Daoy (cell line): ENCODE measurements around the gene PCNT. TPM values are rescaled to one million over a fixed set of nuclear protein-coding genes. Genes with fewer than 3 reads are reported as not detected.

Experiments
- DNase-seq: peaks from one replicate; pipeline ENCODE4 v3.0.0-alpha.2; 2015; ENCODE audit warnings: low read depth
- total RNA-seq: library from RNA; depleted of rRNA; stranded (reverse); fragments of >200 nt; shearing (Covaris generic); gene quantifications from 2 replicates; pipeline ENCODE4 v1.2.3, GENCODE V29; 2014

PCNT gene
- total RNA-seq, 1 experiment from 2014 or later: 20.4 TPM

DNA sequence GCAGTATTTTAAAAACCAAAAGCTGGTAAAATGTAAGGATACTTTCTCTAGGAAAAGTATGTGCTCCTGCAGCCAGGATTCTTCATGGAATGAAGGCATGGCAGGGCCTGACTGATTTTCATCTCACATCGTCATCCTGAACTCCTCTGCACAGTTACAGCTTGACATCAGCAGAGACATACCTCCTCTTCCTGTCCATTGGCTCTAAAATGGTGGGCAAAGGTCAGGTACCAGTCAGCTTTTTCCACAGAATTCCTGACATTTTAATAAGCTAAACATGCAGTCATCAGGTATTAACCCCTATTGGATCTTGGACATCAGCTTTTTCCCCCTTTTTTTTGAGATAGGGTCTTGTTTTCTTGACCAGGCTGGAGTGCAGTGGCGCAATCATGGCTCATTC is 5.8 kb downstream of the PCNT start:
- no peak for DNase-seq

GRCh38 chr21:46334351-46335140 is 10.6 kb downstream of the PCNT start:
- no peak for DNase-seq

DNA sequence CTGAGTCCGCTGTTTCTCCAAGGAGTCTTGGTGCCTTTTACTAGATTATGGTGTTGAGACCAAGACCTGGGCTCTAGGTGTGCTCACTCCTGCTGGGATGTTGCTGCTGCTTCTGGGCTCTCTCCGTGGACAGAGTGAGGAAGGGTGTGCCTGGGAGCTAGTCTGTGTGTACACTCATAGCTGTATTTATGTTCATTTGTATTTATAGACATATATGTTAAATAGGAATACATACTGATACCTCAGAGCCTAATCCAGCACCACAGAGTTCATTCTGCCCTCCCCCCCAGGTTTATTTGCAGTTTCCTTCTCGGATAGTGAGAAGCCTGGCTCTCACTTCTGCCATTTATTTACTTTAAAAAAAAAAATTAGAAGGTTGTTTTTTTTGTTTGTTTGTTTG is 12.6 kb downstream of the PCNT start:
- DNase-seq: no peak

DNA sequence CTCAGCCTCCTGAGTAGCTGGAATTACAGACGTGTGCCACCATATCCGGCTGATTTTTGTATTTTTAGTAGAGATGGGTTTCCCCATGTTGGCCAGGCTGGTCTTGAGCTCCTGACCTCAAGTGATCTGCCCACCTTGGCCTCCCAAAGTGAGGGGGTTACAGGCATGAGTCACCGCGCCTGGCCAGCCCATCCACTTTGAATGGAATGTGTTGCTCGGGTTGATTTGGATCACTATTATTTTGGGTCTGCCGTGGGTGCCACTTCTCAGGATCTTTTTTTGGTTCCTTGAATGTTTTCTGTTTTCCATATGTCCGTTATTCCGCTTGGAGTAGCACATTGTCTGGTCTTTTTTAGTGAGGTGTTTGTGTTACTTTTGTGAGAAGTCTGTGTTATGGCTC is 17.0 kb downstream of the PCNT start:
- no peak for DNase-seq

DNA sequence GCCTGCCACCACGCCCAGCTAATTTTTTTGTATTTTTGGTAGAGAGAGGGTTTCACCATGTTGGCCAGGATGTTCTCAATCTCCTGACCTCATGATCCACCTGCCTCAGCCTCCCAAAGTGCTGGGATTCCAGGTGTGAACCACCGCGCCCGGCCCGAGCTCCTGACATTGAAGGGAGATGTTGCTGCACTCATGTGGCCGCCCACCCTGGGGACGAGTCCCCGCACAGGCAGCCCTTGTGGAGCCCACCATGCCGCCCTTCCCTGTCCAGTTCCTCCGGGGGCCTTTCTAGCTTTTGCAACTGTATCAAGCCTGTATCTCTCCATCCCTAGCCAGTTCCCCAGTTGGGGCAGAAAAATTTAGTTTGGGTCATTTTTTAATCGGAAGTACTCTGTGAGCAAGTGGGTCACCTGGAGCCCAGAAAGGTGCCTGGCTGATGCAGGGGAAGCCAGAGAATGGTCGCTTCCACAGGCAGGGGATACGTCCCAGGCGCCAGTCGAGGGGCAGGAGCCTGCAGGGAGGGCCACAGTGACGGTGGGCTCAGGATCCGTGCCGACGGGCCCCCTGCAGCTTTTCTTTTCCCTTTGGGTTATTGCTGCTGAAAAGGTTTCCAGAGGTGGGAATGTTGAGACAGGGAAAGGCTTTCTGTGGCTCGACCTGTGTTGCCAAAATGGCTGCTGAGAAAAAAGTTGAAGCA is 20.4 kb downstream of the PCNT start:
- no peak for DNase-seq

- DNase-seq: no peak
Observed at GRCh38 chr21:46345861-46346260, 21.9 kb downstream of the PCNT start.

DNA sequence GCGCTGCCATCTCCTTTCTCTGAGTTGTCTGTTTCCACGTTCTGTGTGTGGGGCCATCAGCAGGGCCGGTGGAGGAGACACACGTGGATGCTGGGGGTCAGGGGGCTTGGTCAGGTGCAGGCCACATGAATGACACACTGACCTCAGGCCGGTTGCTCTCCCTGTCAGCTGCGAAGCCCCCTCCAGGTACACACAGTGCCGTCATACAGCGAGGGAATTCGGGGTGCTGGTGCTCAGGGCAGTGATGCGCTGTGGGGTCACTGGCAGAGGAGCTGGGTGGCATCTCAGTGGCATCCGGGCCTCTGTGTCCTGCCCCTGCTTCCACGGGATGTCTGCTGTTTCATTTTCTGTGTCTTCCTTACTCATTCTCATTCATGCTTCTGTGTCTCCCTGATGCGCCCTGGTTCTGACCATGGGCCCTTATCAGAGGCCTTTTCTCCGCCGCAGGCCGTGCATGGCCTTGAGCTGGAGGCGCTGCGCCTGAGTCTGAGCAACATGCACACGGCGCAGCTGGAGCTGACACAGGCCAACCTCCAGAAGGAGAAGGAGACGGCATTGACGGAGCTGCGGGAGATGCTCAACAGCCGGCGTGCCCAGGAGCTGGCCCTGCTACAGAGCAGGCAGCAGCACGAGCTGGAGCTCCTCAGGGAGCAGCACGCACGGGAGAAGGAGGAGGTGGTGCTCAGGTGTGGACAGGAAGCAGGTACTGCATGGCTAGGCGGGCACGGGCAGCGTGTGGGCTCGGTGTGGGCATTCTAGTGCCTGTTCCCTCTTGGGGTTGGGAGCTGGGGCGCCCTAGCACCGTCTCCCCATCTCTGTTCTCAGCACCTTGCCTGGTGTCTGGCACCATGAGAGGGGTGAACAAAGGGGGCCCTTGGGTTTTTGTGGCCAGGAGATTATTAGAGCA is 22.6 kb downstream of the PCNT start:
- DNase-seq: no peak

DNA sequence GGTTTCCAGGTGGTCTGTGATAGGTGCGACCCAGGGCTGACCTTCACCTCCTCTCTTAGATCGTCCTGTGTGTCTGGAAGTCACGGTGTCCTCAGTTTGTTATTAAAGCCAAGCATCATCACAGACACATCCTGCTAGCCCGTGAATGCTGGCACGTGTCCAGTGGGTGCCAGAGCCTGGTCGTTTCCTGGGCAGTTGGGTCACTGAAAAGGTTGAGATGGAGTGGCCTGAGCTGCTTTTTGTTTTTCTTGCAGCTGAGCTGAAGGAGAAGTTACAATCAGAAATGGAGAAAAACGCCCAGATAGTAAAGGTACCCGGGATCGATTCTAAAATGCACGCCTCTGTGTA is 23.2 kb downstream of the PCNT start:
- no peak for DNase-seq

DNA sequence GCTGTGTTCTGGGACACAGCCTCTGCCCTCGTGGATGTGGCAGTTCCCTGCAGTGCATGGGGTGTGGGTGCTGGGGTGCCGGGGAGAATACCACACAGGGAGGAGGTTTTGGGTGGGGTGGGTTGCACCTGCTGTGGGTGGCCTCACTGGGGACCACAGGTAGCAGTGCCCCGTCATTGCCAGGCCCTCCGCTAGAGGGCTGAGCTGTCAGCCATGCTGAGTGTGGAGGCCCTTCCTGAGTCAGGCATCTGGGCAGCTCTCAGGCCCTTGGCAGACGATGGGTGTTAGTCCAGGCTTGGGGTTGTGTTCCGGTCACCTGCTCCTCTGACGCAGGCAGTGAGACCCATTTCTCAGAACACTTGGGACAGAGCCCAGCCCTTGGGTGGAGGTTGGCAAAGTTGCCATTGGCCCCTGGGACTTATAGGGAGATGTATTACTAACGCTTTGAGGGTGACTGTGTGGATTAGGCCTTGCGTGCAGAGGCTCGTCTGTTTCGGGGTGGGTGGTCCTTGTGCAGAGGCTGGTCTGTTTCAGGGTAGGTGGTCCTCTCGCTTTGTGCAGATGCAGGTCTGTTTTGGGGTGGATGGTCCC is 23.9 kb downstream of the PCNT start:
- DNase-seq: peak; percentile 32

GRCh38 chr21:46349134-46349760 is 25.3 kb downstream of the PCNT start:
- no peak for DNase-seq

GRCh38 chr21:46350571-46350970 is 26.6 kb downstream of the PCNT start:
- DNase-seq: no peak

- no peak for DNase-seq
Observed at GRCh38 chr21:46350981-46351380, 27.0 kb downstream of the PCNT start.

GRCh38 chr21:46351476-46352163 is 27.7 kb downstream of the PCNT start:
- no peak for DNase-seq

DNA sequence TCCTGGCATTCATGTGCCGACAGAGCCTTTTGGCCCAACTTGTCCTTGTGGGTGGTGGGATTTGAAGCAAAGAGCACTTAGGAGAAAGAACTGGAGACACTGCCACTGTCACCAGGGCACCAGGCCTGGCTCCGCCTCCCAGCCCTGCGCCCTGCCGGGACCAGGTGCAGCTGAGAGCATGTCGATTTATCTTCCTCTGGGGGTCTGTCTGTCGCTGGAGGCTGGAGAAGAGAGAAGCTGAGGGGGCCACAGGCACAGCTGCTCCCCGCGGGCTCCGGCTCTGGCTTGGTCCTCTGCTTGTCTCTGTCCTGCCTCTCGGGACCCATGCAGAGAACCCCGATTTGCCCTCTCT is 28.2 kb downstream of the PCNT start:
- DNase-seq: no peak

DNA sequence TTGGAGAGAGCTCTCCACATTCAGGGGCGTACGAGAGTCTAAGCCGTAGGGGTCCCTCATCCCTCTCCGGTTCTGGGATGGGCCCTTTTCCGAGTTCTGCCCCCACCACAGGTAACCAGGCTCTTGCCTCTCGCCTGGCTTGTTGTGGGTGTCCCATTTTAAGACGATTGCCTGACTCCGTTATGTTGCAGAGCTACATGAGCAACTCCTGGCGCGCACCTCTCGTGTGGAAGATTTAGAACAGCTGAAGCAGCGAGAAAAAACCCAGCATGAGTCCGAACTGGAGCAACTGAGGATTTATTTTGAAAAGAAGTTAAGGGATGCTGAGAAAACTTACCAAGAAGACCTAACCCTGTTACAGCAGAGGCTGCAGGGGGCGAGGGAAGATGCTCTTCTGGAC is 29.0 kb downstream of the PCNT start:
- no peak for DNase-seq

DNA sequence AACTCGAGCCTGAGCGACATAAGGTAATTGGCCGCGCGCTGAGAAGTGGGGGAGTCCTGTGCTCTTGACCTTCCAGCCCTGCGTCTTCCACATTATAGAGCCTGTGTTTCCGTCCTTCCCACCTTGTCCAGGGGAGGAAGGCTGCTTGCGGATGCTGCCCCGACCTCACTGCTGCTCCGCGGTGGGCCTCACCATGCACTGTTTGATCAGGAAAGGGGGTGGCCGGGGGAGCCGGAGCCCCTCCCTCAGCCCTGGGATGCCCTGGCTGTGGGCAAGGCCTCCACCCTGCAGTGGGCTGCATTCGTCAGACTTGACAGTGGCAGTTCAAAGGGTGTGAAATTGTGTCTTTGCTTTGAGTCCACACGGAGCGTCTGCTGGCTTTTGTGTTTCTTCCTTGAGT is 30.1 kb downstream of the PCNT start:
- no peak for DNase-seq

DNA sequence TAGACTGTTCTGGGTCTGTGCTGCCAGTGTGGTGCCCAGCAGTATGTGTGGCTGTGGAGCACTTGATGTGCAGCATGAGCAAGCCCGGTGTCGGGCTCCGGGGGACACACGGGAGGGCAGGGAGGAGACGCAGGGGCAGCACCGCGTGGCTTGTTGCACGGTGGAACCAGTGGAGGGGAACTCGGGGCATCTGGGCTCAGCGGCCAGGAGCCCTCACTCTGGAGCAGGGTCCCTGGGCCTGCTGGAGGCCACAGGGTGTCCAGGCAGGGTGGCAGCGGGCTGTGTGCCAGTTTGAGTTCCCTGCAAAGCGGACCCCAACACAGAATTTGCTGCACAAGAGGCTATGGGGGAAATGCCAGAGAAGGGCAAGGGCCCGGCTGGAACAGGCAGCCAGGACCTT is 30.6 kb downstream of the PCNT start:
- DNase-seq: no peak

- DNase-seq: no peak
Observed at GRCh38 chr21:46355161-46356004, 31.4 kb downstream of the PCNT start.

DNA sequence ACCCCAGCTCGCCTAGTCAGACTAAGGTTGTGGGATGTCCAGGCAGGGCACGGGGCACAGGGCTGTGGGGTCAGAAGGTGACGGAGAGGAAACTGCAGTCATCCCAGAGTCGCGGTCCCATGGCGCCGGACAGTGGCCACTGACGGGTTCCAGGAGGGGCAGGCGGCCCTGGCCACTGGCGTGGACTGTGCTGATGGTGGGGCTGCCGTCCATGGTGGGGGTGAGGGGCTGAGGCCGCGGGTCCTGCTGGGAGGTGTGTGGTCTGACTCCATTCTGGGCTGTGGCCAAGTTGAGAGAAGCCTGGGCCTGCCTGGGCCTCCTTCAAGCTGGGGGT is 32.0 kb downstream of the PCNT start:
- no peak for DNase-seq
